IPS-20b (cell line): ENCODE results near the gene ADCY1.
"Not testable (repeated sequence)": the region's sequence is repeated elsewhere in the genome, so short reads cannot be mapped to it uniquely, and the experiment has no call there.

Experiments used
- H3K27ac ChIP-seq: one replicate; pipeline ENCODE4 v1.5.1; 2013; ENCODE audit warnings: low read length
- H3K27me3 ChIP-seq: 2 replicates; pipeline ENCODE4 v1.6.1; 2013; ENCODE audit warnings: mild to moderate bottlenecking, low read length, inconsistent platforms; ENCODE audit not compliant: insufficient read depth
- H3K36me3 ChIP-seq: 2 replicates; pipeline ENCODE4 v1.6.1; 2013; ENCODE audit warnings: low read depth, mild to moderate bottlenecking, inconsistent platforms, low read length, moderate library complexity; ENCODE audit not compliant: insufficient read depth
- H3K4me1 ChIP-seq: 2 replicates; pipeline ENCODE4 v1.6.1; 2013; ENCODE audit warnings: mild to moderate bottlenecking, control low read depth, inconsistent platforms, low read length, moderate library complexity; ENCODE audit not compliant: insufficient read depth
- H3K4me3 ChIP-seq: 2 replicates; pipeline ENCODE4 v1.5.1; 2013; ENCODE audit warnings: mild to moderate bottlenecking, low read length, inconsistent platforms
- H3K9ac ChIP-seq: 2 replicates; pipeline ENCODE4 v1.6.1; 2013; ENCODE audit warnings: low read depth, mild to moderate bottlenecking, inconsistent platforms, low read length, moderate library complexity
- H3K9me3 ChIP-seq: 2 replicates; pipeline ENCODE4 v1.6.1; 2013; ENCODE audit warnings: mild to moderate bottlenecking, low read depth, low read length, inconsistent platforms; ENCODE audit not compliant: insufficient read depth

Gene ADCY1

DNA sequence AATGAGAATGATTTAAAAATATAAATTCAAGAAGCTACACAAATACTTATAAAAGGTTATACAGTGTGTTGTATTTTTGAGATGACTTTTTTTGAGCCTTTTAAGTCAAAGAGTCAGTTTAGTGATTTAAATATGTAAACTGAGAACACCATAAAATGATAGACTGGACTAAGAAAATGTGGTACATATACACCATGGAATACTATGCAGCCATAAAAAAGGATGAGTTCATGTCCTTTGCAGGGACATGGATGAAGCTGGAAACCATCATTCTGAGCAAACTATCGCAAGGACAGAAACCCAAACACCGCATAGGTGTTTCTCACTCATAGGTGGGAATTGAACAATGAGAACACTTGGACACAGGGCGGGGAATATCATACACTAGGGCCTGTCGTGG lies 182.2 kb downstream of the ADCY1 start:
- not testable (repeated sequence) for H3K36me3 ChIP-seq, H3K9me3 ChIP-seq, H3K4me3 ChIP-seq, H3K27ac ChIP-seq, H3K4me1 ChIP-seq, H3K9ac ChIP-seq, H3K27me3 ChIP-seq

DNA sequence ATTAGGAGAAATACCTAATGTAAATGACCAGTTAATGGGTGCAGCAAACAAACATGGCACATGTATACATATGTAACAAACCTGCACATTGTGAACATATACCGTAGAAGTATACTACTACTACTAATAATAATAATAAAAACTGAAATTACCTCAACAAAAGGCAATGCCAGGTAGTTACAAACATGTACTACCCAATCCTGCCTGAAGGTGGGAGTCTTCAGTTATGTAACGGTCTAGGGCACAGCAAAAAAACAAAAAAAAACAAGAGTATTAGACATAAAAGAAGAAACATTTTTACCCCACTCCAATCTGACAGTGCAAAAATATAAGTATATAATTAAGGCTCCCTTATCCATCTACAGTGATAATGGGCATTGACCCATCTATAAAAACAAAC lies 182.6 kb downstream of the ADCY1 start:
- H3K36me3 ChIP-seq, H3K27ac ChIP-seq, H3K4me1 ChIP-seq, H3K4me3 ChIP-seq, H3K9ac ChIP-seq, H3K9me3 ChIP-seq, H3K27me3 ChIP-seq: not testable (repeated sequence)

DNA sequence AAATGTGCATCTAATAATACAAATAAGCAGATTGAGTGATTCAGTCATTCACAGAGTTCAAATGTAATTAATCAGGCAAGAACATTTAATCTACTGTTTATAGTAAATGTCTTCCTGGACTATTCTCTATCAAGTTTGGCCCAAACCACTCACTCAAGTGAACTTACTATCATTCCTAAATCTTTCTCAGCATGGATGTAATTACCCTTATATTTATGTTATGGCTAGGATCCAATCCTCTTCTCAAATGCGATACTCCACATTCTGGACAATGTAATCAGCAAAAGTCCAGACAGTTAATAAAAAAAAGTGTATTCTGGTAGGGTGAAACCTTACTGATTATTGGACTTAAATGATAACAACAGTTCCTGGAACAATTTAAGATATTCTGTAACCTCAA lies 185.3 kb downstream of the ADCY1 start:
- H3K27me3 ChIP-seq, H3K36me3 ChIP-seq, H3K4me1 ChIP-seq, H3K9ac ChIP-seq, H3K9me3 ChIP-seq, H3K27ac ChIP-seq, H3K4me3 ChIP-seq: not testable (repeated sequence)

DNA sequence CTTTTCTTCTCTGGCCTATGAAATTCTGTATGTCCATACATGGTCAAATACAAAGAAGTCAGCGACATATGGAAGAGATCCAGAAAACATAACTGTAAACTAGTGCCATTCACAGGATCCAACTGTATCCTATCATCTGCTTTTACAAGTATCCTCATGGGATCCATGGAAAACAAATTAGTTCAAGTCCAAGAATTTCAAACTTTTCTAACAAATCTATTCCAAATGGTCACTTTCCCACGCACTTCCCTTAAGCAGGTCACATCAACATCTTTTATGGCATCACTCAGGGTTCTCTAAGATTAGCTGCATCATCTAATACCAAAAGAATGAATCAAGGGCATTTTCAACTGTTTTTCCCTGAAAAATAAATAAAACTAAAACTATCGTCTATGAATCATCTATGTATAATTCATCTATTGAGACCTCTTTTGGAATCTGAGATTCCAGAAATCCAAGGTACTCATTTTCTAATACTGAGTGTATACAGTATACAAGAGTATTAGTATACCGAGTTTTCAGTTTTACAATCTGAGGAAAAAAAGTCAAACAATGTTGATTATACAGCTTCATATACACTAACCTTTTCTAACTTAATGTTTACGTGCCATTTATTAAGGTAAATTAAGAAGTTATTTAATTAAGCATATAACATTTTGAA lies 187.5 kb downstream of the ADCY1 start:
- not testable (repeated sequence) for H3K9me3 ChIP-seq, H3K27ac ChIP-seq, H3K27me3 ChIP-seq, H3K36me3 ChIP-seq, H3K4me3 ChIP-seq, H3K4me1 ChIP-seq, H3K9ac ChIP-seq

DNA sequence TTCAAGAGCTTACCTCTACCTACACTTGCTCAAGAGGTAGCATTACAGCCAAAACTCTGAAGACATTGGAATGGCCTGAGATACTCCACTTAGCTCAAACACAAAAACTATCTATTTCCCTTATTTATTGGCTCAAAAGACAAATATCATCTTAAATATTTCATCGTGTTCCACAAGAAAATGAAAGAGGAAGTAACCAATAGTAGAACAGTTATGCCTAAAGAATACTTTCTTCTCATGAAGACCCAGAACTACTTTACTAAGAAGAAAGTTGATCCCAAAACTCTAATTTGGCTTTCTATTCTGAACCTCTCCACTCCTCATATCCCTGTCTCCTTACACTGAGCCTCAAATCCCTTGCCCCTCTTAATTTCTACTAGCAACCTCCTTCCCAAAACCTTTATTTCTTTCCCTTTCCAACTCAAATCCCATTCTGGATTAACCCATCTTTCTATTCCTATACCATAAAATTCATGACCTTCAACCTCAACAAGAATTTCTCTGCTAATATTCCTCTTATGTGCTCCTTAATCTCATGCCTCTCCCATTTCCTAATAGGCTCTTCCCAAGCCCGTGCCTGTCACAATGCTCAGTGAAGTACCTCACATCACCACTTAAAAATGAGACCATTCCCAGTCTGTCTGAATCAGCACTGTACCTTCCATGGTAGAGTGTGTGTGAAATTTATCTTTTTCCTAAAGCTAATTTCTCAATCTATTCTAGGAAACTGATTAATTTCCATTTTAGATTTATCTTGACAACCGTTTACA lies 188.2 kb downstream of the ADCY1 start:
- not testable (repeated sequence) for H3K9me3 ChIP-seq, H3K36me3 ChIP-seq, H3K9ac ChIP-seq, H3K4me3 ChIP-seq, H3K27ac ChIP-seq, H3K4me1 ChIP-seq, H3K27me3 ChIP-seq

DNA sequence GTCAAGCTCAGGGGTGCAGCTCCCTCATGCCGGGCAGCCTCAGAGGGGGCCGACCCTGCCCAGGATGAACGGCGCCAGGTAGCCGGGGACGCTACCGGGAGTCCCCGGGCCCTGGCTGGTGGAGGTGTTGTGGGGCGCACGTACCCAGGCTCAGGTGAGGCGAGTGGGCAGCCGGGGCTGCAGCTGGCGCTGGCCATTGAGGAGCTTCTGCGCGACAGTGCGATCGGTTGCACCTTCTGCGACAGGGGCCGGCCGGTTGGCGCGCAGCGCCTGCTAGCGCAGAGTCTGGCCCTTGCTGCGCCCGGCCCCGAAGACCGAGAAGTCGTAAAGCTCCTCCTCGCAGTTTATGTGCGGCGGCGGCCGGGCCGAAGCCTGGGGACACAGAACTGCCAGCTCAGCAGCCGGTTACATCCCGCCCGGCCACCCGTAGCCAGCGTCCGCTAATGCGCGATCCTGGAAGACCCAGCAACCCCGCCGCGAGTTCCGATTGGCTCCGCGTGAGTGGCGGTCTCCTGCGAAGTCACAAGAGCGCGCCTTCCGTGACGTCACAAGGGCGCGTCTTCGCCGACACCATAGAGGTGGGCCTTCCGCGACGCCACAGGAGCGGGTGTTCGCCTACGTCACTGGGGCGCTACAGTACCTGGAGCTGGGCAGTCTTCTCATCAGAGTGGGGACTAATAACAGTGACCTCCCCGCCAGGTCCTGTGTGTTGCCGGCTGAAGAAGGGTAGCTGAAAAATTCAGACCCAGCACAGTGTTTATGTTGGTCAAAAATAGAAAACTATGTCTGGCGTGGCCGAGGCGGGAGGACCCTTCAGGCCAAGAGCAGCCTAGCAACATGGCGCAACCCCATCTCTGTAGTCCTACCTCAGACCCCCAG lies 194.6 kb downstream of the ADCY1 start:
- not testable (repeated sequence) for H3K4me1 ChIP-seq, H3K36me3 ChIP-seq, H3K27me3 ChIP-seq, H3K27ac ChIP-seq, H3K9me3 ChIP-seq
- Histone ChIP-seq H3K4me3 (peak overlapping the region; percentile 76), H3K9ac (peak overlapping the region; percentile 83)

DNA sequence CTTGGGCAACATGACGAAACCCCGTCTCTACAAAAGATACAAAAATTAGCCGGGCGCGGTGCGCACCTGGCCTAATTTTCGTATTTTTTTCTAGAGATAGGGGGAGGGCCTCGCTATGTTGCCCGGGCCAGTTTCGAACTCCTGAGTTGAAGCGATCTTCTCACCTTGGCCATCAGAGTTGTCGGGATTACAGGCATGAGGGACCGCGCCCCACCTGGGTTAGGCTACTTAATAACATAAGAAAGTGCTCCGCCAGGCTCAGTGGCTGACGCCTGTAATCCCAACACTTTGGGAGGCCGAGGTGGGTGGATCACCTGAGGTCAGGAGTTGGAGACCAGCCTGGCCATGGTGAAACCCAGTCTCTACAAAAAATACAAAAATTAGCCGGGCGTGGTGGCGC lies 195.5 kb downstream of the ADCY1 start:
- H3K27ac ChIP-seq, H3K4me1 ChIP-seq, H3K9me3 ChIP-seq, H3K27me3 ChIP-seq, H3K36me3 ChIP-seq: not testable (repeated sequence)
- H3K4me3 ChIP-seq: peak overlapping the region; percentile 76; the same call in 1 of the 2 replicates
- H3K9ac ChIP-seq: peak overlapping the region; percentile 83; the same call in 1 of the 2 replicates
